ENCODE results near the gene MIGA2.
"Not testable (repeated sequence)": the region's sequence is repeated elsewhere in the genome, so short reads cannot be mapped to it uniquely, and the experiment has no call there.

MIGA2 gene

GRCh38 chr9:129104051-129104450 is 67.6 kb downstream of the MIGA2 start:
- no peak for DNase-seq

- DNase-seq, result no peak
Observed at GRCh38 chr9:129105857-129106694, 69.7 kb downstream of the MIGA2 start.

- DNase-seq, result no peak
Observed at GRCh38 chr9:129107651-129108050, 71.2 kb downstream of the MIGA2 start.

GRCh38 chr9:129108083-129108804 is 71.8 kb downstream of the MIGA2 start:
- no peak for DNase-seq

GRCh38 chr9:129108805-129109536 is 72.5 kb downstream of the MIGA2 start:
- no peak for DNase-seq

- no peak for DNase-seq
Observed at GRCh38 chr9:129109537-129109903, 73.1 kb downstream of the MIGA2 start.

GRCh38 chr9:129109952-129110739 is 73.7 kb downstream of the MIGA2 start:
- DNase-seq, result no peak

GRCh38 chr9:129110740-129111527 is 74.5 kb downstream of the MIGA2 start, which contains the start of the genes CRAT and PTPA:
CRAT (minus strand) TSS chr9:129110793; CDS start chr9:129110509, 284 bp downstream.
PTPA (plus strand) TSS chr9:129111415; CDS start chr9:129111601, 186 bp downstream.
- DNase-seq, result peak; percentile 97

GRCh38 chr9:129111528-129112151 is 75.2 kb downstream of the MIGA2 start:
- peak; percentile 9 for DNase-seq

- DNase-seq, result not testable (repeated sequence)
Observed at GRCh38 chr9:129112526-129112925, 76.1 kb downstream of the MIGA2 start.

GRCh38 chr9:129113645-129114304 is 77.3 kb downstream of the MIGA2 start:
- no peak for DNase-seq

- DNase-seq, result no peak
Observed at GRCh38 chr9:129118799-129119198, 82.4 kb downstream of the MIGA2 start.

GRCh38 chr9:129121483-129121882 is 85.1 kb downstream of the MIGA2 start:
- DNase-seq, result no peak

Data from stimulated activated naive CD4-positive, alpha-beta T cell treated with Interleukin-2 at 50 U/mL for 16 hours (primary cell).